ENCODE data around the gene GPR132.

- TF ChIP-seq CTCF (IDR thresholded peaks at IDR 0.05 in 8 of 11, conservative IDR thresholded peaks at IDR 0.05 in 3 of 11) (no peak), POLR2A (IDR thresholded peaks at IDR 0.05) (no peak), POLR2AphosphoS5 (IDR thresholded peaks at IDR 0.05) (no peak)
These were observed 5.5 kb upstream of the GPR132 start for GRCh38 chr14:105070760-105071137.
